Body of pancreas (tissue), 4 donors: ENCODE measurements around the gene ZNF497. TPM values are rescaled to one million over a fixed set of nuclear protein-coding genes. Genes with fewer than 3 reads are reported as not detected.
"Not testable (repeated sequence)": the region's sequence is repeated elsewhere in the genome, so short reads cannot be mapped to it uniquely, and the experiment has no call there.

ENCODE experiments used
- ATAC-seq: fragments of 150-250 bp; one replicate; pipeline ENCODE4 v1.9.1; 2016
- DNase-seq, 4 donors: peaks; one replicate each; pipeline ENCODE4 v3.0.0-alpha.2; 2019
- H3K27ac ChIP-seq, 4 donors: fragments of 200-600 bp; sonication (generic); 1 replicate in 3 of 4; 2 replicates in 1 of 4; pipeline versions ENCODE4 v1.5.1 to v1.6.1; 2016 to 2019; ENCODE audit warnings: mild to moderate bottlenecking in 1 of 4, mixed read lengths in 1 of 4, moderate library complexity in 1 of 4
- H3K27me3 ChIP-seq, 2 donors: fragments of 200-600 bp; sonication (generic); one replicate each; pipeline ENCODE4 v1.6.0; 2016; ENCODE audit warnings: mild to moderate bottlenecking in 1 of 2
- H3K36me3 ChIP-seq, 2 donors: fragments of 200-600 bp; sonication (generic); replicated peaks in 1 of 2; 2 replicates each; pipeline ENCODE4 v1.5.1; 2016; ENCODE audit warnings: low read depth in 2 of 2; ENCODE audit not compliant: insufficient read depth in 1 of 2
- H3K4me1 ChIP-seq: fragments of 200-600 bp; sonication (generic); one replicate; pipeline ENCODE4 v1.6.0; 2016
- H3K4me3 ChIP-seq, 2 donors: fragments of 200-600 bp; sonication (generic); 1 replicate in 1 of 2; 2 replicates in 1 of 2; pipeline ENCODE4 v1.5.1; 2016 to 2019
- H3K9me3 ChIP-seq, 3 donors: fragments of 200-600 bp; sonication (generic); 1 replicate in 2 of 3; 2 replicates in 1 of 3; pipeline ENCODE4 v1.5.1; 2016
- CTCF ChIP-seq, 7 experiments: fragments of 450-650 bp in 4 of 7; fragments of 200-600 bp in 3 of 7; sonication (generic) in 3 of 7; IDR thresholded peaks; one replicate each; pipeline ENCODE4 v1.5.1; 2016 to 2019; ENCODE audit warnings: antibody characterized with exemption in 7 of 7
- POLR2A ChIP-seq, 3 donors: fragments of 450-650 bp; IDR thresholded peaks; one replicate each; pipeline ENCODE4 v1.6.1; 2016; ENCODE audit warnings: antibody characterized with exemption in 3 of 3, mild to moderate bottlenecking in 2 of 3
- WGBS, 2 donors: methylation state at CpG; one replicate each; pipeline ENCODE4 v1.1.5; 2017; 5-methylcytosine and 5-hydroxymethylcytosine counted together
- intact Hi-C: fragments of 100-400 bp; cut with DNase I; formaldehyde crosslinking; loops from one replicate; pipeline ENCODE4 v1.15.1; 2023
- total RNA-seq, 2 donors: library from RNA; depleted of rRNA; stranded (reverse); fragments of >200 nt; gene quantifications; one replicate each; pipeline ENCODE4 v1.1.0, GENCODE V29; 2016

Gene ZNF497
- total RNA-seq, 2 donors from 2014 or later = 4.6 to 4.7 TPM

GRCh38 chr19:58350871-58351557 lies 11.5 kb downstream of the ZNF497 start:
- ATAC-seq (no peak), DNase-seq (no peak)
- Histone ChIP-seq H3K27ac (no peak overlapping the region), H3K27me3 (peaks cover 0 to 5% of the 10 kb centered on the region in 2 donors), H3K4me1 (peaks cover 18% of the 10 kb centered on the region), H3K4me3 (no peak overlapping the region), H3K9me3 (no peaks in the 10 kb centered on the region), H3K36me3 (no peaks in the 10 kb centered on the region)
- intact Hi-C loops = no loop called here
- no peak for TF ChIP-seq POLR2A (IDR thresholded peaks at IDR 0.05)
- no peak for TF ChIP-seq CTCF (IDR thresholded peaks at IDR 0.05)
- WGBS, 2 donors = 59 to 63% methylated on average over 28 to 34 of the region's 34 CpGs

DNA sequence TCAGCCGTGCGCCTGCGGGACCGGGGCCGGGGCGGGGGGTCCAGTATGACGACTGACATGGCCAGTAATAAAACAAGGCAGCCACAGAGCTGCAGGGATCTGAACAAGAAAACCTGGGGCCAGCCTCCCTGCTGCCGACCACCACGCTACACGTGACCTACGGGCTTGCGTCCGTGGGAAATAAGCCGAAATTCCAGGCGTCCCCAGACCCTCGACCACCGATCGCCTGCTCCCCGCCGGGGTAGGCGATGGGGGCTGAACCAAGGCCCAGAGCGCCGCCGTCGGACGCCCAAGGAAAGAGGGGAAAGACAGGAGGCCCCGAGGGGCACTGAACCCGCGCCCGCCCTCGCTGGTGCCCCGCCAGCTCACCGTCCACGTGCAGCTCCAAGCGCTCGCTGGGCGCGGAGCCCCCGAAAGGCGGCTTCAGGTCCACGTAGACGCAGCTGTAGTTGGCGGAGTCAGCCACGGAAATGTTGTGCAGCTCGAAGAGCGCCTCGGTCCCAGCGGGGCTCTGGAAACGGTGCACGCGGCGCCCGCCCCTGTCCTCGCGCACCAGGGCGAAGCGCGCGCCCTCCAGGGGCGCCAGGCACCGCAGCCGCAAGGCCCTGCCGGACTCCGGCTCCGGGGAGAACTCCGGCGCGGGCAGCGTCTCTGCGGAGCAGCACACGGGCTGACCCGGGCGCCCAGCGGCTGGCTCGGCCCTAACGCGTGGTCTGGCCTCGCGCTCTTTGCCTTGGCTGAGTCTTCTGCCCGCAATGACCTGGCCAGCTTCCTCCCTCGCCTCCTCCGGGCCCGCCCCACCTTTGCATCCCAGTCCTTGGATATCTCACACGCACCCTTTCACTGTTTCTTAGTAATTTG lies 12.3 kb downstream of the ZNF497 start:
- H3K27ac ChIP-seq = no peak overlapping the region
- TF ChIP-seq POLR2A (IDR thresholded peaks at IDR 0.05) = no peak
- no peak for TF ChIP-seq CTCF (IDR thresholded peaks at IDR 0.05)
- no peak overlapping the region for H3K4me3 ChIP-seq
- ATAC-seq (no peak), DNase-seq (no peak)
- intact Hi-C loops = no loop called here
- H3K27me3 ChIP-seq = peaks cover 0 to 5% of the 10 kb centered on the region in 2 donors
- peaks cover 18% of the 10 kb centered on the region for H3K4me1 ChIP-seq
- H3K36me3 ChIP-seq = no peaks in the 10 kb centered on the region
- no peaks in the 10 kb centered on the region for H3K9me3 ChIP-seq
- WGBS, 2 donors = 32 to 59% methylated on average over 23 to 84 of the region's 84 CpGs

- H3K27ac ChIP-seq = no peak overlapping the region
- intact Hi-C loops = no loop called here
- H3K27me3 ChIP-seq = peaks cover 0 to 5% of the 10 kb centered on the region in 2 donors
- WGBS, 2 donors = 36 to 74% methylated on average over 8 of the region's 8 CpGs
- H3K36me3 ChIP-seq = no peaks in the 10 kb centered on the region
- no peak for ATAC-seq
- no peak overlapping the region for H3K4me3 ChIP-seq
- peaks cover 18% of the 10 kb centered on the region for H3K4me1 ChIP-seq
- no peak for DNase-seq
- no peaks in the 10 kb centered on the region for H3K9me3 ChIP-seq
- TF ChIP-seq CTCF (IDR thresholded peaks at IDR 0.05) (no peak), POLR2A (IDR thresholded peaks at IDR 0.05) (no peak)
Observed at GRCh38 chr19:58349590-58349989, 13.0 kb downstream of the ZNF497 start.

GRCh38 chr19:58348080-58348479 lies 14.5 kb downstream of the ZNF497 start:
- H3K27me3 ChIP-seq, ATAC-seq, H3K36me3 ChIP-seq, intact Hi-C loops, DNase-seq, H3K27ac ChIP-seq, H3K9me3 ChIP-seq: not testable (repeated sequence)
- peak overlapping the region in 1 of 2 donors; percentile 22 for H3K4me3 ChIP-seq
- H3K4me1 ChIP-seq = peaks cover 18% of the 10 kb centered on the region
- 14 to 17% methylated on average over 12 of the region's 12 CpGs for WGBS, 2 donors
